Stimulated activated CD8-positive, alpha-beta memory T cell treated with anti-CD3 and anti-CD28 coated beads, Interleukin-12 subunit alpha, Interleukin-12 subunit beta, amount 100 ng/mL, for 24 hours (primary cell): ENCODE measurements around the gene OLIG2.

Experiments
- DNase-seq: peaks from one replicate; pipeline ENCODE4 v3.0.0-alpha.2; 2020; ENCODE audit errors: extremely low read depth

Gene OLIG2

GRCh38 chr21:33063907-33064622 is 38.3 kb downstream of the OLIG2 start:
- DNase-seq: no peak

GRCh38 chr21:33064623-33065390 is 39.1 kb downstream of the OLIG2 start:
- no peak for DNase-seq

- DNase-seq: no peak
Measured at GRCh38 chr21:33067043-33067442, 41.3 kb downstream of the OLIG2 start.

GRCh38 chr21:33067457-33067856 is 41.7 kb downstream of the OLIG2 start:
- no peak for DNase-seq

GRCh38 chr21:33069243-33069642 is 43.5 kb downstream of the OLIG2 start:
- no peak for DNase-seq

GRCh38 chr21:33069645-33069993 is 43.9 kb downstream of the OLIG2 start:
- DNase-seq: no peak

- DNase-seq: no peak
Measured at GRCh38 chr21:33069994-33070743, 44.4 kb downstream of the OLIG2 start, which contains the start of gene OLIG1. TSS of gene OLIG1 (plus strand) at chr21:33070141. CDS start at chr21:33070247, 106 bp downstream.

- DNase-seq: no peak
Measured at GRCh38 chr21:33070744-33070997, 44.9 kb downstream of the OLIG2 start.

GRCh38 chr21:33070998-33071769 is 45.4 kb downstream of the OLIG2 start:
- DNase-seq: no peak

- no peak for DNase-seq
Measured at GRCh38 chr21:33071770-33072306, 46.1 kb downstream of the OLIG2 start.

- no peak for DNase-seq
Measured at GRCh38 chr21:33073636-33074035, 47.9 kb downstream of the OLIG2 start.

GRCh38 chr21:33075128-33075527 is 49.4 kb downstream of the OLIG2 start:
- no peak for DNase-seq

- DNase-seq: no peak
Measured at GRCh38 chr21:33075596-33076195, 50.0 kb downstream of the OLIG2 start.

- no peak for DNase-seq
Measured at GRCh38 chr21:33076600-33077329, 51.0 kb downstream of the OLIG2 start.
